ENCODE results near the gene SLC6A11.

Gene SLC6A11

GRCh38 chr3:10948326-10948725, 132.3 kb downstream of the SLC6A11 start:
- Histone ChIP-seq H3K9me3 (ENCODE audit: control insufficient read depth, low read length) (no peaks in the 10 kb centered on the region), H3K9ac (ENCODE audit: low read length) (no peak overlapping the region), H3K36me3 (ENCODE audit: control insufficient read depth, insufficient read depth, low read length, severe bottlenecking) (no peaks in the 10 kb centered on the region), H3K4me3 (ENCODE audit: low read length) (no peak overlapping the region), H3K27me3 (replicated peaks; ENCODE audit: control insufficient read depth, insufficient read depth, low read length) (peaks cover 68% of the 10 kb centered on the region), H3K4me1 (ENCODE audit: control insufficient read depth, insufficient read depth, low read length) (no peaks in the 10 kb centered on the region)
- DNase-seq (ENCODE audit: low read depth) = no peak

GRCh38 chr3:10949197-10949596, 133.2 kb downstream of the SLC6A11 start:
- H3K4me1 ChIP-seq (ENCODE audit: control insufficient read depth, insufficient read depth, low read length) = no peaks in the 10 kb centered on the region
- H3K27me3 ChIP-seq (replicated peaks; ENCODE audit: control insufficient read depth, insufficient read depth, low read length) = peaks cover 69% of the 10 kb centered on the region
- no peak overlapping the region for H3K4me3 ChIP-seq (ENCODE audit: low read length)
- no peak for DNase-seq (ENCODE audit: low read depth)
- no peaks in the 10 kb centered on the region for H3K9me3 ChIP-seq (ENCODE audit: control insufficient read depth, low read length)
- no peak overlapping the region for H3K9ac ChIP-seq (ENCODE audit: low read length)
- no peaks in the 10 kb centered on the region for H3K36me3 ChIP-seq (ENCODE audit: control insufficient read depth, insufficient read depth, low read length, severe bottlenecking)

- Histone ChIP-seq H3K4me1 (ENCODE audit: control insufficient read depth, insufficient read depth, low read length) (no peaks in the 10 kb centered on the region), H3K27me3 (replicated peaks; ENCODE audit: control insufficient read depth, insufficient read depth, low read length) (peaks cover 63% of the 10 kb centered on the region), H3K4me3 (ENCODE audit: low read length) (no peak overlapping the region), H3K9ac (ENCODE audit: low read length) (no peak overlapping the region), H3K9me3 (ENCODE audit: control insufficient read depth, low read length) (no peaks in the 10 kb centered on the region), H3K36me3 (ENCODE audit: control insufficient read depth, insufficient read depth, low read length, severe bottlenecking) (no peaks in the 10 kb centered on the region)
- DNase-seq (ENCODE audit: low read depth) = peak; percentile 55
Observed at GRCh38 chr3:10950476-10951294, 134.7 kb downstream of the SLC6A11 start.

- H3K36me3 ChIP-seq (ENCODE audit: control insufficient read depth, insufficient read depth, low read length, severe bottlenecking) = no peaks in the 10 kb centered on the region
- no peaks in the 10 kb centered on the region for H3K4me1 ChIP-seq (ENCODE audit: control insufficient read depth, insufficient read depth, low read length)
- H3K27me3 ChIP-seq (replicated peaks; ENCODE audit: control insufficient read depth, insufficient read depth, low read length) = peaks cover 60% of the 10 kb centered on the region
- no peak overlapping the region for H3K4me3 ChIP-seq (ENCODE audit: low read length)
- no peaks in the 10 kb centered on the region for H3K9me3 ChIP-seq (ENCODE audit: control insufficient read depth, low read length)
- H3K9ac ChIP-seq (ENCODE audit: low read length) = no peak overlapping the region
- DNase-seq (ENCODE audit: low read depth) = no peak
Observed at GRCh38 chr3:10951295-10951926, 135.4 kb downstream of the SLC6A11 start.

GRCh38 chr3:10952525-10952924, 136.5 kb downstream of the SLC6A11 start:
- peaks cover 59% of the 10 kb centered on the region for H3K27me3 ChIP-seq (replicated peaks; ENCODE audit: control insufficient read depth, insufficient read depth, low read length)
- no peaks in the 10 kb centered on the region for H3K36me3 ChIP-seq (ENCODE audit: control insufficient read depth, insufficient read depth, low read length, severe bottlenecking)
- H3K4me3 ChIP-seq (ENCODE audit: low read length) = no peak overlapping the region
- no peak overlapping the region for H3K9ac ChIP-seq (ENCODE audit: low read length)
- DNase-seq (ENCODE audit: low read depth) = no peak
- H3K9me3 ChIP-seq (ENCODE audit: control insufficient read depth, low read length) = no peaks in the 10 kb centered on the region
- no peaks in the 10 kb centered on the region for H3K4me1 ChIP-seq (ENCODE audit: control insufficient read depth, insufficient read depth, low read length)

- no peak overlapping the region for H3K4me3 ChIP-seq (ENCODE audit: low read length)
- H3K9ac ChIP-seq (ENCODE audit: low read length) = no peak overlapping the region
- DNase-seq (ENCODE audit: low read depth) = no peak
Observed at GRCh38 chr3:10954740-10955139, 138.7 kb downstream of the SLC6A11 start.

GRCh38 chr3:10955711-10956453, 139.9 kb downstream of the SLC6A11 start:
- Histone ChIP-seq H3K4me3 (ENCODE audit: low read length) (no peak overlapping the region), H3K9me3 (ENCODE audit: control insufficient read depth, low read length) (no peaks in the 10 kb centered on the region), H3K4me1 (ENCODE audit: control insufficient read depth, insufficient read depth, low read length) (no peaks in the 10 kb centered on the region), H3K27me3 (replicated peaks; ENCODE audit: control insufficient read depth, insufficient read depth, low read length) (peaks cover 67% of the 10 kb centered on the region), H3K36me3 (ENCODE audit: control insufficient read depth, insufficient read depth, low read length, severe bottlenecking) (no peaks in the 10 kb centered on the region), H3K9ac (ENCODE audit: low read length) (no peak overlapping the region)
- no peak for DNase-seq (ENCODE audit: low read depth)

More at GRCh38 chr3:10954740-10955139, 138.7 kb downstream of the SLC6A11 start:
- H3K27me3 ChIP-seq (replicated peaks; ENCODE audit: control insufficient read depth, insufficient read depth, low read length) = peaks cover 60% of the 10 kb centered on the region
- H3K36me3 ChIP-seq (ENCODE audit: control insufficient read depth, insufficient read depth, low read length, severe bottlenecking) = no peaks in the 10 kb centered on the region
- H3K9me3 ChIP-seq (ENCODE audit: control insufficient read depth, low read length) = no peaks in the 10 kb centered on the region
- H3K4me1 ChIP-seq (ENCODE audit: control insufficient read depth, insufficient read depth, low read length) = no peaks in the 10 kb centered on the region

GRCh38 chr3:10956531-10956930, 140.5 kb downstream of the SLC6A11 start:
- H3K9ac ChIP-seq (ENCODE audit: low read length) = no peak overlapping the region
- no peaks in the 10 kb centered on the region for H3K4me1 ChIP-seq (ENCODE audit: control insufficient read depth, insufficient read depth, low read length)
- peaks cover 66% of the 10 kb centered on the region for H3K27me3 ChIP-seq (replicated peaks; ENCODE audit: control insufficient read depth, insufficient read depth, low read length)
- no peak for DNase-seq (ENCODE audit: low read depth)
- no peaks in the 10 kb centered on the region for H3K9me3 ChIP-seq (ENCODE audit: control insufficient read depth, low read length)
- no peak overlapping the region for H3K4me3 ChIP-seq (ENCODE audit: low read length)
- H3K36me3 ChIP-seq (ENCODE audit: control insufficient read depth, insufficient read depth, low read length, severe bottlenecking) = no peaks in the 10 kb centered on the region

GRCh38 chr3:10956986-10957385, 141.0 kb downstream of the SLC6A11 start:
- Histone ChIP-seq H3K27me3 (replicated peaks; ENCODE audit: control insufficient read depth, insufficient read depth, low read length) (peaks cover 66% of the 10 kb centered on the region), H3K36me3 (ENCODE audit: control insufficient read depth, insufficient read depth, low read length, severe bottlenecking) (no peaks in the 10 kb centered on the region), H3K9me3 (ENCODE audit: control insufficient read depth, low read length) (no peaks in the 10 kb centered on the region), H3K4me3 (ENCODE audit: low read length) (no peak overlapping the region), H3K4me1 (ENCODE audit: control insufficient read depth, insufficient read depth, low read length) (no peaks in the 10 kb centered on the region), H3K9ac (ENCODE audit: low read length) (no peak overlapping the region)
- no peak for DNase-seq (ENCODE audit: low read depth)

GRCh38 chr3:10957976-10958749, 142.1 kb downstream of the SLC6A11 start:
- no peak for DNase-seq (ENCODE audit: low read depth)
- no peak overlapping the region for H3K9ac ChIP-seq (ENCODE audit: low read length)
- H3K4me3 ChIP-seq (ENCODE audit: low read length) = no peak overlapping the region
- H3K4me1 ChIP-seq (ENCODE audit: control insufficient read depth, insufficient read depth, low read length) = no peaks in the 10 kb centered on the region
- no peaks in the 10 kb centered on the region for H3K36me3 ChIP-seq (ENCODE audit: control insufficient read depth, insufficient read depth, low read length, severe bottlenecking)
- no peaks in the 10 kb centered on the region for H3K9me3 ChIP-seq (ENCODE audit: control insufficient read depth, low read length)
- H3K27me3 ChIP-seq (replicated peaks; ENCODE audit: control insufficient read depth, insufficient read depth, low read length) = peaks cover 74% of the 10 kb centered on the region

- H3K4me1 ChIP-seq (ENCODE audit: control insufficient read depth, insufficient read depth, low read length) = no peaks in the 10 kb centered on the region
- no peak for DNase-seq (ENCODE audit: low read depth)
- no peaks in the 10 kb centered on the region for H3K36me3 ChIP-seq (ENCODE audit: control insufficient read depth, insufficient read depth, low read length, severe bottlenecking)
- H3K4me3 ChIP-seq (ENCODE audit: low read length) = no peak overlapping the region
- H3K27me3 ChIP-seq (replicated peaks; ENCODE audit: control insufficient read depth, insufficient read depth, low read length) = peaks cover 72% of the 10 kb centered on the region
- no peaks in the 10 kb centered on the region for H3K9me3 ChIP-seq (ENCODE audit: control insufficient read depth, low read length)
- H3K9ac ChIP-seq (ENCODE audit: low read length) = no peak overlapping the region
Observed at GRCh38 chr3:10960255-10960654, 144.2 kb downstream of the SLC6A11 start.
